GM20000 (cell line): ENCODE results near the gene GIMAP6.

Experiments used
- DNase-seq: peaks from one replicate; pipeline ENCODE4 v3.0.0; 2012; ENCODE audit warnings: low spot score
- CTCF ChIP-seq: IDR thresholded peaks from 2 replicates; pipeline ENCODE4 v1.5.1; 2012; ENCODE audit warnings: mild to moderate bottlenecking, control low read depth; ENCODE audit errors: extremely low read depth, missing control alignments

Gene GIMAP6

DNA sequence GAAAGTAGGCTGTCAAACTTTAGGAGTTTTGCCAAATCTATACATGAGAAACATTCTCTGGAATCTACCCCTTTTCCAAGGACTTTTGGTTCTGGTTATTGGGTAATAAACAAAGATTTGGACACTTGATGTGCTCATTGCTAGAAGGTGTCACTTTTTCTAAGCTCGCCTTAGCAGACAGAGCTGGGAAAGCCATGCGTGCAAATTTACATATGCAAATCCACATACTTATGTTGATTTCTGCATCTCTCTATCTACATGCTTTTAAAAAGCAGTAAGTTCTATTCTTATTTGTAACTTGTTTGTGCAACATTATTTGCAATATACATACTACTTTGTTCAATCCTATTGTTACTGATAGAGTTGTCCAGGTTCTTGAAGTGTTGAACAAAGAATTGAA lies 22.5 kb upstream of the GIMAP6 start:
- no peak for TF ChIP-seq CTCF
- no peak for DNase-seq

GRCh38 chr7:150649080-150649385 lies 16.8 kb upstream of the GIMAP6 start:
- TF ChIP-seq CTCF = no peak

GRCh38 chr7:150648353-150649079 lies 16.3 kb upstream of the GIMAP6 start:
- DNase-seq = no peak
- TF ChIP-seq CTCF = no peak

More at GRCh38 chr7:150649080-150649385, 16.8 kb upstream of the GIMAP6 start:
- DNase-seq = no peak

DNA sequence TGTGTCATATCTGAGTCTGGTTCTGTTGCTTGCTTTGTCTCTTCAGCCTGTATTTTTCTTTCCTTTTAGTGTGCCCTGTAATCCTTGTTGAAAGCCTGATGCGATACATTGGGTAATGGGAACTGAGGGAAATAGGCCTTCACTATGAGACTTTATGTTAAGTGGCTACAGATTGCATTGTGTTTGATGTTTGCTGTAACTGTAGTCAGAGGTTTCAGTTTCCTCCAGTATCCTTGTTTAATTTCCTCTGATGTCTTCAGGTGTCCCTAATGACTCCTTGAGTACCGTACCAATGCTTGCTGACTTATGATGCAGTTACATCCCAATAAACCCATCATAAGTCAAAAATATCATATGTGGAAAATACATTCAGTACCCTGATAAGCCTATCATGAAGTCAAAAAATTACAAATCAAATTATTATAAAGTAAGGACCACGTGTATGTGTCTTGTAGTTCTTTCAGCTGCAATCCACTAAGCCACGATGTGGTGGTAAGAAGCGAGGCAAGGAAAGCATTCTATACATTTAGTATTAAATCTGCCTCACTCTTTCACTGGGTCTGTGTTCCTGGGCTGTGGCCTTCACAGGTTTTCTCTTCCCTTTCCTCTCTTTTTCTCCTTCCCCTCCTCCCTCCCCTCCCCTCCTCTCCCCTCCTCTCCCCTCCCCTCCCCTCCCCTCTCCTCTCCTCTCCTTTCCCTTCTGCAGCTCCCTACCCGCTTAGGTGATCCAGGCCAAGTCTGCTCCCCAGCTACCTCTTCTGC lies 13.3 kb upstream of the GIMAP6 start:
- DNase-seq = no peak
- no peak for TF ChIP-seq CTCF

- no peak for DNase-seq
- no peak for TF ChIP-seq CTCF
Measured at GRCh38 chr7:150642926-150643325, 10.7 kb upstream of the GIMAP6 start.

DNA sequence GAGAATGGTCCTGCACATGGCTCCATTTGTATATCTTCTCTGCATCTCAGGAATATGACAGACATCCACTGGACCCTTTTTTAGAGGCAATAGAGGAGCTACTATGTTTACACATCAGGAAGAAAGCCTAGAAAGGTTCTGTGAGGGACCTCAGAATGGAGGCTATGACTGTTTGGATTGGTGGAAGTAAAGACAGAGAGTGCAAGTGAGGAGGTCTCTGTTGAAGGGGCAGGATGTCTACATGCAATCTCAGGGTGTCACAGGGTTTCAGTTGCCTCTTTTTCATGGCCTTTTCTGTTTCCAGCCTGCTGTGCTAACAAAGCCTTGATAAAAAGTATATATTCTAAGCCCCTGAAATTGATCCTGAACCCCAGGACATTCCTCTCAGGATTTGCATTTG lies 9.7 kb upstream of the GIMAP6 start:
- no peak for DNase-seq
- no peak for TF ChIP-seq CTCF

DNA sequence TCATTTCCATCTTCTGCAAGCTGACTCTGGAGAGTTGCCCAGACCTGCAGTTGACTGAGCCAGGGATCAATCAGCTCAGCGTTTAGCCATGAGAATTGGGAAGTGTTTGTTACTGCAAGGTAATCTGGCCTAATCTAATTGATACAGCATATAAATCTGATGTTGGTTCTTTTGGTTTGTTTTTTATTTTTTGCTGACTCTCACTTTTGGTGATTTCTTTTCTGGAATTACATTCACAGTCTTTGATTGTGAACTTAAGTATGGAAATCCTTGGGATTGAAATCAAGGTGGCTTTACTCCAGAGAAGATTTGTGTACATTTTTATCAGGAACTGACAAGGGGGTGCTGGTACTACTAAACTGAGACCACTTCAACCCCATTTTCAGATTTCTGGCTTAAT lies 1.7 kb upstream of the GIMAP6 start:
- TF ChIP-seq CTCF = no peak
- no peak for DNase-seq
